ENCODE data around the gene MBNL1.

MBNL1 gene

DNA sequence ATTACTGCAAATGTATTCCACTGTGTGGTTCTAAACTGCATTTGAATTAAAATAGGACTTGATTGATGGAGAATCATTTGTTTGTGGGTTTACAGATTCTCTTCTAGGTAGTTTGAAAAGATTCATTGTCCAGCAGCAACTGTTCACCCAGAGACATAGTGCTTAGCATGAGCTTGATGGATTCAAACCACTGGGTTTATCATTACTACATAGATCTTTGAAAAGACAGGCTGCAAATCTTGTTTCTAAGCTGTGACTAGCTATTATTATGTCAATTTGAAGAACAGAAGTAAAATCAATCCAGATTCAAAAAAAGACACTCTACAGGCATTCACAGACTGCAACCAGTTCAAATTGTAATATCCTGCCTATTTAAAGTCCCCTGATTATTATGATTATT, 49.8 kb downstream of the MBNL1 start:
- Histone ChIP-seq H4K91ac (ENCODE audit: low read depth, low read length) (no peak overlapping the region), H4K12ac (ENCODE audit: low read depth, low read length) (no peak overlapping the region), H3K4me2 (ENCODE audit: low read length) (no peak overlapping the region), H3K4ac (ENCODE audit: low read depth, low read length) (no peak overlapping the region), H3K9me3 (ENCODE audit: insufficient read depth, low read depth, low read length) (no peaks in the 10 kb centered on the region), H3K4me1 (ENCODE audit: control insufficient read depth in 1 of 2, insufficient read depth in 2 of 2, low read length in 2 of 2) (no peaks in the 10 kb centered on the region), H2AFZ (ENCODE audit: insufficient read depth, low read length, poor library complexity) (no peak overlapping the region), H4K8ac (ENCODE audit: low read depth, low read length) (no peak overlapping the region), H3K23ac (ENCODE audit: low read length) (no peak overlapping the region), H3K14ac (ENCODE audit: low read length) (no peak overlapping the region), H3K79me1 (ENCODE audit: low read length) (no peaks in the 10 kb centered on the region), H2BK12ac (ENCODE audit: low read length) (no peak overlapping the region), H3K27ac (ENCODE audit: low read depth, low read length) (no peak overlapping the region), H3K4me3 (ENCODE audit: low read depth, low read length) (no peak overlapping the region), H3K9ac (ENCODE audit: low read length) (no peak overlapping the region), H3K79me2 (ENCODE audit: control insufficient read depth, insufficient read depth, low read length, poor library complexity) (no peaks in the 10 kb centered on the region), H3K36me3 (ENCODE audit: control insufficient read depth in 1 of 2, insufficient read depth in 2 of 2, low read length in 2 of 2) (no peaks in the 10 kb centered on the region), H2BK5ac (ENCODE audit: low read depth, low read length, poor library complexity) (no peak overlapping the region), H2AK5ac (ENCODE audit: low read length) (no peak overlapping the region), H3K18ac (ENCODE audit: low read length) (no peak overlapping the region), H3K27me3 (ENCODE audit: insufficient read depth, low read length) (no peaks in the 10 kb centered on the region), H2BK120ac (ENCODE audit: insufficient read depth, low read length, poor library complexity) (no peak overlapping the region)
- DNase-seq: no peak

- Histone ChIP-seq H3K4me3 (ENCODE audit: low read depth, low read length) (no peak overlapping the region), H2BK12ac (ENCODE audit: low read length) (no peak overlapping the region), H4K8ac (ENCODE audit: low read depth, low read length) (no peak overlapping the region), H4K91ac (ENCODE audit: low read depth, low read length) (no peak overlapping the region), H3K79me2 (ENCODE audit: control insufficient read depth, insufficient read depth, low read length, poor library complexity) (no peaks in the 10 kb centered on the region), H3K14ac (ENCODE audit: low read length) (no peak overlapping the region), H3K27me3 (ENCODE audit: insufficient read depth, low read length) (no peaks in the 10 kb centered on the region), H3K4me1 (ENCODE audit: control insufficient read depth in 1 of 2, insufficient read depth in 2 of 2, low read length in 2 of 2) (no peaks in the 10 kb centered on the region), H3K36me3 (ENCODE audit: control insufficient read depth in 1 of 2, insufficient read depth in 2 of 2, low read length in 2 of 2) (no peaks in the 10 kb centered on the region), H3K18ac (ENCODE audit: low read length) (no peak overlapping the region), H3K4me2 (ENCODE audit: low read length) (no peak overlapping the region), H2AFZ (ENCODE audit: insufficient read depth, low read length, poor library complexity) (no peak overlapping the region), H2BK5ac (ENCODE audit: low read depth, low read length, poor library complexity) (no peak overlapping the region), H2AK5ac (ENCODE audit: low read length) (no peak overlapping the region), H3K9ac (ENCODE audit: low read length) (no peak overlapping the region), H3K23ac (ENCODE audit: low read length) (no peak overlapping the region), H3K79me1 (ENCODE audit: low read length) (no peaks in the 10 kb centered on the region), H3K4ac (ENCODE audit: low read depth, low read length) (no peak overlapping the region), H3K27ac (ENCODE audit: low read depth, low read length) (no peak overlapping the region), H2BK120ac (ENCODE audit: insufficient read depth, low read length, poor library complexity) (no peak overlapping the region), H4K12ac (ENCODE audit: low read depth, low read length) (no peak overlapping the region), H3K9me3 (ENCODE audit: insufficient read depth, low read depth, low read length) (no peaks in the 10 kb centered on the region)
- no peak for DNase-seq
- WGBS (ENCODE audit: extremely low coverage, insufficient coverage, insufficient read length): no CpG with 5 or more reads among the region's 2 CpGs
These were observed 50.5 kb downstream of the MBNL1 start for GRCh38 chr3:152319256-152319655.

- no CpG with 5 or more reads among the region's 3 CpGs for WGBS (ENCODE audit: extremely low coverage, insufficient coverage, insufficient read length)
- H3K4me1 ChIP-seq (ENCODE audit: control insufficient read depth in 1 of 2, insufficient read depth in 2 of 2, low read length in 2 of 2): no peaks in the 10 kb centered on the region
- H3K14ac ChIP-seq (ENCODE audit: low read length): no peak overlapping the region
- H4K12ac ChIP-seq (ENCODE audit: low read depth, low read length): no peak overlapping the region
- no peak overlapping the region for H2BK12ac ChIP-seq (ENCODE audit: low read length)
- no peak overlapping the region for H2BK5ac ChIP-seq (ENCODE audit: low read depth, low read length, poor library complexity)
- H2BK120ac ChIP-seq (ENCODE audit: insufficient read depth, low read length, poor library complexity): no peak overlapping the region
- no peak overlapping the region for H3K9ac ChIP-seq (ENCODE audit: low read length)
- H2AK5ac ChIP-seq (ENCODE audit: low read length): no peak overlapping the region
- H3K4ac ChIP-seq (ENCODE audit: low read depth, low read length): no peak overlapping the region
- no peaks in the 10 kb centered on the region for H3K9me3 ChIP-seq (ENCODE audit: insufficient read depth, low read depth, low read length)
- H3K4me3 ChIP-seq (ENCODE audit: low read depth, low read length): no peak overlapping the region
- no peaks in the 10 kb centered on the region for H3K36me3 ChIP-seq (ENCODE audit: control insufficient read depth in 1 of 2, insufficient read depth in 2 of 2, low read length in 2 of 2)
- H2AFZ ChIP-seq (ENCODE audit: insufficient read depth, low read length, poor library complexity): no peak overlapping the region
- H3K79me1 ChIP-seq (ENCODE audit: low read length): no peaks in the 10 kb centered on the region
- no peak overlapping the region for H3K4me2 ChIP-seq (ENCODE audit: low read length)
- H4K91ac ChIP-seq (ENCODE audit: low read depth, low read length): no peak overlapping the region
- H3K27ac ChIP-seq (ENCODE audit: low read depth, low read length): no peak overlapping the region
- DNase-seq: no peak
- H3K79me2 ChIP-seq (ENCODE audit: control insufficient read depth, insufficient read depth, low read length, poor library complexity): no peaks in the 10 kb centered on the region
- no peak overlapping the region for H3K18ac ChIP-seq (ENCODE audit: low read length)
- H3K27me3 ChIP-seq (ENCODE audit: insufficient read depth, low read length): no peaks in the 10 kb centered on the region
- H3K23ac ChIP-seq (ENCODE audit: low read length): no peak overlapping the region
- no peak overlapping the region for H4K8ac ChIP-seq (ENCODE audit: low read depth, low read length)
These were observed 51.3 kb downstream of the MBNL1 start for GRCh38 chr3:152319831-152320617.

- no peak overlapping the region for H4K91ac ChIP-seq (ENCODE audit: low read depth, low read length)
- H2AFZ ChIP-seq (ENCODE audit: insufficient read depth, low read length, poor library complexity): no peak overlapping the region
- H3K23ac ChIP-seq (ENCODE audit: low read length): no peak overlapping the region
- H3K79me1 ChIP-seq (ENCODE audit: low read length): no peaks in the 10 kb centered on the region
- H3K4me1 ChIP-seq (ENCODE audit: control insufficient read depth in 1 of 2, insufficient read depth in 2 of 2, low read length in 2 of 2): no peaks in the 10 kb centered on the region
- no peak overlapping the region for H3K27ac ChIP-seq (ENCODE audit: low read depth, low read length)
- no peak overlapping the region for H2BK12ac ChIP-seq (ENCODE audit: low read length)
- no peak for DNase-seq
- H3K9ac ChIP-seq (ENCODE audit: low read length): no peak overlapping the region
- no peak overlapping the region for H4K12ac ChIP-seq (ENCODE audit: low read depth, low read length)
- no peaks in the 10 kb centered on the region for H3K36me3 ChIP-seq (ENCODE audit: control insufficient read depth in 1 of 2, insufficient read depth in 2 of 2, low read length in 2 of 2)
- H3K4me2 ChIP-seq (ENCODE audit: low read length): no peak overlapping the region
- H3K14ac ChIP-seq (ENCODE audit: low read length): no peak overlapping the region
- no CpG with 5 or more reads among the region's 2 CpGs for WGBS (ENCODE audit: extremely low coverage, insufficient coverage, insufficient read length)
- H2AK5ac ChIP-seq (ENCODE audit: low read length): no peak overlapping the region
- H2BK5ac ChIP-seq (ENCODE audit: low read depth, low read length, poor library complexity): no peak overlapping the region
- no peaks in the 10 kb centered on the region for H3K27me3 ChIP-seq (ENCODE audit: insufficient read depth, low read length)
- no peaks in the 10 kb centered on the region for H3K9me3 ChIP-seq (ENCODE audit: insufficient read depth, low read depth, low read length)
- H4K8ac ChIP-seq (ENCODE audit: low read depth, low read length): no peak overlapping the region
- H3K18ac ChIP-seq (ENCODE audit: low read length): no peak overlapping the region
- H3K4ac ChIP-seq (ENCODE audit: low read depth, low read length): no peak overlapping the region
- no peak overlapping the region for H2BK120ac ChIP-seq (ENCODE audit: insufficient read depth, low read length, poor library complexity)
- no peak overlapping the region for H3K4me3 ChIP-seq (ENCODE audit: low read depth, low read length)
- H3K79me2 ChIP-seq (ENCODE audit: control insufficient read depth, insufficient read depth, low read length, poor library complexity): no peaks in the 10 kb centered on the region
These were observed 52.6 kb downstream of the MBNL1 start for GRCh38 chr3:152321200-152321954.

All from trophoblast cell (in vitro differentiated cells and primary cell).